ENCODE measurements around the gene C16orf87. TPM values are rescaled to one million over a fixed set of nuclear protein-coding genes. Genes with fewer than 3 reads are reported as not detected.

C16orf87 gene
- total and polyA plus RNA-seq, 2 donors (not counting 1 experiment from before 2014, with no cell fraction given) = 3.4 to 11.3 TPM

GRCh38 chr16:46845952-46846351 lies 15.0 kb upstream of the C16orf87 start:
- CTCF ChIA-PET = interaction anchor here (0.6 to 2.8 kb wide), 4 partner anchors 8 to 205 kb away, joined by 3 to 17 read pairs (median 4); no protein-coding TSS in a partner anchor
- whole genome bisulfite sequencing (ENCODE audit: insufficient coverage) = 100% methylated on average over 3 of the region's 5 CpGs
- no peaks in the 10 kb centered on the region for H3K27me3 ChIP-seq (replicated peaks in 1 of 4; ENCODE audit: control extremely low read depth in 1 of 4, control insufficient read depth in 3 of 4, insufficient read depth in 4 of 4, low read length in 3 of 4)
- no peaks in the 10 kb centered on the region for H3K79me2 ChIP-seq (ENCODE audit: control insufficient read depth, insufficient read depth, low read length)
- no peak overlapping the region for H3K4me2 ChIP-seq (replicated peaks; ENCODE audit: low read depth, low read length, poor library complexity, severe bottlenecking)
- no peak for ATAC-seq (ENCODE audit: low read depth)
- no peak for TF ChIP-seq EZH2 (IDR thresholded peaks at IDR 0.05; ENCODE audit: borderline replicate concordance, insufficient read depth, low read depth, low read length, poor library complexity, severe bottlenecking)
- TF ChIP-seq CTCF (IDR thresholded peaks at IDR 0.05) = no peak
- Mint-ChIP-seq H3K27ac (no peak overlapping the region), H3K4me3 (no peak overlapping the region), H3K9me3 (ENCODE audit: insufficient read depth) (no peaks in the 10 kb centered on the region), H3K27me3 (no peaks in the 10 kb centered on the region), H3K4me1 (peaks cover 5% of the 10 kb centered on the region)
- no peak for DNase-seq
- H3K9me3 ChIP-seq (ENCODE audit: control extremely low read depth in 1 of 3, control insufficient read depth in 2 of 3, insufficient read depth in 1 of 3, low read length in 2 of 3) = peaks cover 0 to 13% (median 0%) of the 10 kb centered on the region in 3 donors
- no peak overlapping the region for H3K4me3 ChIP-seq (ENCODE audit: control extremely low read depth in 1 of 5, extremely low read depth in 1 of 5, insufficient read depth in 1 of 5, low read depth in 2 of 5, low read length in 4 of 5)
- no peak overlapping the region for H3K9ac ChIP-seq (ENCODE audit: low read length)
- peaks cover 6 to 18% of the 10 kb centered on the region in 2 donors for H3K4me1 ChIP-seq (ENCODE audit: control insufficient read depth in 2 of 2, insufficient read depth in 2 of 2, low read length in 2 of 2)
- POLR2A ChIA-PET = no interaction called here
- H3K27ac ChIP-seq (ENCODE audit: low read length in 2 of 2) = no peak overlapping the region
- no peaks in the 10 kb centered on the region for H3K36me3 ChIP-seq (replicated peaks in 1 of 2; ENCODE audit: control extremely low read depth in 1 of 2, control insufficient read depth in 1 of 2, extremely low read depth in 1 of 2, insufficient read depth in 2 of 2, low read length in 1 of 2)
- no peak overlapping the region for H2AFZ ChIP-seq (ENCODE audit: insufficient read depth, low read depth, low read length, poor library complexity, severe bottlenecking)
- intact Hi-C loops (cut with micrococcal nuclease) = no loop called here
- no peaks in the 10 kb centered on the region for H4K20me1 ChIP-seq (ENCODE audit: control insufficient read depth, insufficient read depth, low read length, poor library complexity, severe bottlenecking)

- intact Hi-C loops (cut with micrococcal nuclease) = no loop called here
- Histone ChIP-seq H3K4me1 (ENCODE audit: control insufficient read depth in 2 of 2, insufficient read depth in 2 of 2, low read length in 2 of 2) (peaks cover 0 to 10% of the 10 kb centered on the region in 2 donors), H3K27me3 (replicated peaks in 1 of 4; ENCODE audit: control extremely low read depth in 1 of 4, control insufficient read depth in 3 of 4, insufficient read depth in 4 of 4, low read length in 3 of 4) (no peaks in the 10 kb centered on the region), H3K36me3 (replicated peaks in 1 of 2; ENCODE audit: control extremely low read depth in 1 of 2, control insufficient read depth in 1 of 2, extremely low read depth in 1 of 2, insufficient read depth in 2 of 2, low read length in 1 of 2) (no peaks in the 10 kb centered on the region), H3K9me3 (ENCODE audit: control extremely low read depth in 1 of 3, control insufficient read depth in 2 of 3, insufficient read depth in 1 of 3, low read length in 2 of 3) (peaks cover 0 to 13% (median 0%) of the 10 kb centered on the region in 3 donors), H3K4me3 (ENCODE audit: control extremely low read depth in 1 of 5, extremely low read depth in 1 of 5, insufficient read depth in 1 of 5, low read depth in 2 of 5, low read length in 4 of 5) (no peak overlapping the region), H3K4me2 (replicated peaks; ENCODE audit: low read depth, low read length, poor library complexity, severe bottlenecking) (no peak overlapping the region), H3K27ac (ENCODE audit: low read length in 2 of 2) (no peak overlapping the region), H4K20me1 (ENCODE audit: control insufficient read depth, insufficient read depth, low read length, poor library complexity, severe bottlenecking) (no peaks in the 10 kb centered on the region), H2AFZ (ENCODE audit: insufficient read depth, low read depth, low read length, poor library complexity, severe bottlenecking) (no peak overlapping the region), H3K9ac (ENCODE audit: low read length) (no peak overlapping the region), H3K79me2 (ENCODE audit: control insufficient read depth, insufficient read depth, low read length) (no peaks in the 10 kb centered on the region)
- H3K4me3 Mint-ChIP-seq = no peak overlapping the region
- TF ChIP-seq CTCF (IDR thresholded peaks at IDR 0.05) (no peak), EZH2 (IDR thresholded peaks at IDR 0.05; ENCODE audit: borderline replicate concordance, insufficient read depth, low read depth, low read length, poor library complexity, severe bottlenecking) (no peak)
- DNase-seq (no peak), ATAC-seq (ENCODE audit: low read depth) (no peak)
- POLR2A ChIA-PET = no interaction called here
- H3K27ac Mint-ChIP-seq = no peak overlapping the region
- 97% methylated on average over 6 of the region's 10 CpGs for whole genome bisulfite sequencing (ENCODE audit: insufficient coverage)
- CTCF ChIA-PET = interaction anchor here (0.7 to 2.8 kb wide), 2 partner anchors 9 to 44 kb away, joined by 3 to 17 read pairs; no protein-coding TSS in a partner anchor
- H3K9me3 Mint-ChIP-seq (ENCODE audit: insufficient read depth) = no peaks in the 10 kb centered on the region
- H3K4me1 Mint-ChIP-seq = no peaks in the 10 kb centered on the region
- no peaks in the 10 kb centered on the region for H3K27me3 Mint-ChIP-seq
Observed at GRCh38 chr16:46844771-46845170, 13.8 kb upstream of the C16orf87 start.

Measured in B cell (primary cell).